22Rv1 (cell line): ENCODE results near the gene SMIM13.

Experiments used
- CTCF ChIP-seq: fragments of 450-650 bp; IDR thresholded peaks from 2 replicates; pipeline ENCODE4 v1.5.1; 2017; ENCODE audit warnings: mild to moderate bottlenecking
- ZFX ChIP-seq: fragments of 450-650 bp; IDR thresholded peaks from 2 replicates; pipeline ENCODE4 v1.6.1; 2017; ENCODE audit warnings: antibody characterized with exemption, borderline replicate concordance

GRCh38 chr6:11133281-11133680 lies 39.6 kb downstream of the SMIM13 start:
- TF ChIP-seq CTCF (no peak), ZFX (no peak)
